ENCODE results near the gene CERS6. TPM values are rescaled to one million over a fixed set of nuclear protein-coding genes. Genes with fewer than 3 reads are reported as not detected.

The CERS6 gene
- total and polyA plus RNA-seq, 10 of the 15 experiments (the other 5 are each of a cell fraction or from before 2014, with no cell fraction given) = 1.3 to 20.4 (median 14.1) TPM

GRCh38 chr2:168455645-168456520, at the start of gene CERS6 (continued):
- TF ChIP-seq IRF3 (IDR thresholded peaks at IDR 0.05) (0 out of 2 replicates have a peak, but pooled peaks have one; percentile 51), EP300 (IDR thresholded peaks at IDR 0.05; ENCODE audit: borderline replicate concordance in 1 of 2, control insufficient read depth in 1 of 2, low read depth in 2 of 2, low read length in 2 of 2) (no peak), GATAD2B (conservative IDR thresholded peaks at IDR 0.05; ENCODE audit: low read depth) (peak; percentile 35; the same call in 1 of the 2 replicates), RB1 (IDR thresholded peaks at IDR 0.05; ENCODE audit: borderline replicate concordance) (no peak), ETV6 (conservative IDR thresholded peaks at IDR 0.05 in 1 of 2, IDR thresholded peaks at IDR 0.05 in 1 of 2; ENCODE audit: borderline replicate concordance in 1 of 2, low read depth in 1 of 2) (no peak), SRF (IDR thresholded peaks at IDR 0.05; ENCODE audit: low read depth in 2 of 2, low read length in 2 of 2) (no peak), YY1 (IDR thresholded peaks at IDR 0.05; ENCODE audit: low read depth, low read length) (peak; percentile 19; the same call in 1 of the 2 replicates), ZNF622 (IDR thresholded peaks at IDR 0.05) (no peak), NFIC (IDR thresholded peaks at IDR 0.05; ENCODE audit: low read depth, low read length) (no peak), RFX5 (IDR thresholded peaks at IDR 0.05; ENCODE audit: low read depth, low read length) (no peak), BCLAF1 (IDR thresholded peaks at IDR 0.05) (no peak), RAD21 (IDR thresholded peaks at IDR 0.05; ENCODE audit: insufficient read depth, low read depth, low read length) (no peak), REST (IDR thresholded peaks at IDR 0.05; ENCODE audit: low read depth, low read length) (no peak), BCL3 (IDR thresholded peaks at IDR 0.05; ENCODE audit: borderline replicate concordance, insufficient read depth, low read depth, low read length, poor library complexity, severe bottlenecking) (no peak), NBN (IDR thresholded peaks at IDR 0.05) (no peak), POU2F2 (IDR thresholded peaks at IDR 0.05; ENCODE audit: borderline replicate concordance, low read depth, low read length) (peak; percentile 76; the same call in 2 of the 3 replicates), SPI1 (IDR thresholded peaks at IDR 0.05; ENCODE audit: borderline replicate concordance, insufficient read depth, low read depth, low read length) (peak; percentile 63), TBL1XR1 (IDR thresholded peaks at IDR 0.05; ENCODE audit: low read depth, low read length) (0 out of 2 replicates have a peak, but pooled peaks have one; percentile 19), DPF2 (IDR thresholded peaks at IDR 0.05) (peak; percentile 82)

Data from GM12878 (cell line).